Jurkat, Clone E6-1 (cell line): Measurements from ENCODE around the gene LCE3E.

Experiments
- DNase-seq: peaks from one replicate; pipeline ENCODE4 v3.0.0-alpha.2; 2011; ENCODE audit warnings: low read depth, low spot score
- H3K4me3 ChIP-seq: 2 replicates; pipeline ENCODE4 v1.5.1; 2011; ENCODE audit warnings: mild to moderate bottlenecking, low read length, control low read depth, moderate library complexity

LCE3E gene

DNA sequence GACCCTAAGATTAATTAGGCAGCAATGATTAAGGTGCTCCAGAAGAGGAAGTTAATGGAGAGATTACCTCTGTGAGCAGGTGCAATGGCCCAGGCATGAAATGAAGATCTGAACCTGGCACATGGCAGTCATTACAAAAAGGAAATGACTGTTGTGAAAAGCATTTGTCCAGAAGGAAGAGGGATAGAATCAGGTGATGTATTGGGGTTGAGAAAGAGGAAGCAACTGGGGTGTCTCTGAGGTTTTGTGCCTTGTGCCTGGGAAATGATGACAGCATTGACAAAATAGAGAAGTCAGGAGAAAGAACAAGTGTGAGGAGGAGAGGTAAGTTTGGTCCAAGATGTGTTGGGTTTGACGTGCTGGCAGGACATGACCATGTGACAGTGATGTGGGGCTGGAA lies 46.7 kb downstream of the LCE3E start:
- DNase-seq: no peak
- H3K4me3 ChIP-seq: no peak overlapping the region

DNA sequence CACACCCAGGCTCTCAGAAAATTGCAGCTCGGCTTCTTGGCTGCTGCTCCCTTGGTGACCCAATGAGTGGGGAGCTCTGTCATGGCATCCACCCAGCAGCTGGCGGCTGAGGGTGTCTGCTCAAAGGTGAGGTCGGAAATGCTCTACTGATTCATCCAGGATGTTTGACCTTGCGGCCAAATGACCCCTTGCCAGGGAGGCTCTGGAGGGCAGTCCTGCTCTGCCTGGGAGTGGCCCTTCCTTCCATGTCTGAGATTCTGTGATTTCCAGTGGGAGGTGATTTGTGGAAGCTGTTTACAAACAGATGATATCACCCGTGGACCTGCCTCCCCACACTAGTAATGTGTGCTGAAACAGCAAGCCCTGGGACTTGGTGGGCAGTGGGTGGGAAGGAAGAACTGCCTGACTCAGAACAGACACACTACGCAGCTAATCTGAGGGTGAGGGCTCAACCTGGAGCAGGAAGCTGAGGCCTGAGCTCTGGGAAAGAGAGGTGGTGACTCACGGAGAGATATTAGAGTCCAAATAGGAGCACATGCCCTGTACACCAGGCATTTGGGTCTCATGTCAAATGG lies 49.3 kb downstream of the LCE3E start:
- H3K4me3 ChIP-seq: no peak overlapping the region
- DNase-seq: no peak

DNA sequence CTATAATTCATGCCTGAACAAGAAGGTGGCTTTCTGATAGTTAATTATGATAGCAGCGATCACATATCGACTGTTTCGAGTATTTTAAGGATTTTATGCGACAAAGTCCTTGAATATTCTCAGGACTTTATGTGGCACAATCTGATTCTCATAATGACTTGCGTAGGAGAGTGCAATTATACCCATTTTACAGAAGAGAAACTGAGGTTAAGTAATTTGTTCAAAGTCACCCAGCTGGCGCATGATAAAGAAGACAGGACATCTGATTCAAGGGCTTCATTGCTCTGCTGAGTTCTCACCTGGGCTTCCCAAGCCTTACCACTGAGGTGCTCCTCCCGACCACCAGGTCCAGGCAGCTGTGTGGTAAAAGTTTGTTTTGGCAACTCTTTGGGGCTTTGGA lies 50.5 kb downstream of the LCE3E start:
- no peak for DNase-seq
- H3K4me3 ChIP-seq: no peak overlapping the region
